Fibroblast of skin of scalp (primary cell): ENCODE results near the gene HMOX1.

Source experiments
- DNase-seq: peaks from one replicate; pipeline ENCODE4 v3.0.0-alpha.2; 2013

Gene HMOX1

DNA sequence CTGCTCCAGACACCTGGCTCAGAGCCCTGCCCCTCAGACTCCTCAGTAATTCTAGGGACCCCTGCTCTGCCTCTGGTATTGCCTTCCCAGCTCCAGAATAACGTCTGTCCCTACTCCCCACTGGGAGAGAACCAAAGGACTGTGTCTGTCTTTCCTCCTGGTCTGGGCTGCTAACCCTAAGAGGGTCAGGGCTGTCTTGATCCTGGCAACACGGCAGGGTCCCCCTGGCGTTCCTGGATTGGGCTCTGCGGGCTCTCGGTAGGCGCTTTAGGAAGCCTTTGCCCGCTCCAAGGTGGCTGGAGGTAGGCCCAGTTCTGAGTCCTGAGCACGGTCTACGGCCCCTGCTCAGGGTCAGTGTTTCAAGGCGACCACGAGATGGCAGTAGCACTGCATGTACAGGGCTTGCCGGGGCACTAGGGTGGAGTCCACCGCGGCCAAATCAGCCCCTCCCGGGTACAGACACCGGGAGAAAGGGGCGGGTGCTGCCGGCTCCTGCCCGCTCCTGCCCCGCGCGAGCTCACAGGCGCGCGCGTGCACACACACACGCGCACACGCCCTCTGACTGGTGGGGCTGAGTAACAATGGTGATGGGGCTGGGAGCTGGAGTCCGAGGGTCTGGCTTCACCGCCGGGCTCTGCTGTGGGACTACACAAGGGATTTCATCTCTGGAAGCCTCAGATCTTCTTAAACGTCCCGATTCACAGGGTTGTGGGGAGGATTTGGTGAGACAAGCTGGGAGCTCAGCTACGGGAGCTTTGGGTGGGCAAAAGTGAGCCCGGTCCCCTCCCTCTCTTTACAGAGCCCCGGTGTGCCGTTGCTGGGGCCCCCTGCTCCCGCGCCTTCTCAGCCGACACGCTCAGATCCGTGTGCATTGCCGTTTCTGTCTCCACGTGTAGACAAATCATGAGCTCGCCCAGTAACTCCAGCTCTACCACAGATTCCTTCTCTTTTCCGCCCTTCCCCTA, 30.1 kb upstream of the HMOX1 start:
- DNase-seq = peak; percentile 93

- DNase-seq = no peak
Measured at GRCh38 chr22:35352214-35353111, 28.4 kb upstream of the HMOX1 start.

DNA sequence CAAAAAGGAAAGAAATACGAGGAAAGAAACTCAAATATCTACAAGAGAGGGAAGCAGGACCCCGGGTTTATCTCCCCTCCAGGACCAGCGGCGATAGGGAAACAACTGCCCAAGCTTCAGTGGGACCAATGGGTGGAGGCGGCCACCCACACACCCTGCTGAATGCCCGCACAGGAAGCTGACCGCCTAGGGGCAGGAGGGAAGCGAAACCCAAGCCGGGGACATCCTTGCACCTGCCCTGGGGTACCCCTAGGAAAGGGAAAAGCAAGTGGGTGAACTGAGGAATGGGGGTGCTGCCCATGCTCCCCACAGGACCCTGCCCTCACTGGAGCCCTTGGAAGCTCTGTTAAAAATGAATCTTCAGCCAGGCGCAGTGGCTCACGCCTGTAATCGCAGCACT, 27.6 kb upstream of the HMOX1 start:
- DNase-seq = no peak

GRCh38 chr22:35354068-35354467, 26.8 kb upstream of the HMOX1 start:
- no peak for DNase-seq

DNA sequence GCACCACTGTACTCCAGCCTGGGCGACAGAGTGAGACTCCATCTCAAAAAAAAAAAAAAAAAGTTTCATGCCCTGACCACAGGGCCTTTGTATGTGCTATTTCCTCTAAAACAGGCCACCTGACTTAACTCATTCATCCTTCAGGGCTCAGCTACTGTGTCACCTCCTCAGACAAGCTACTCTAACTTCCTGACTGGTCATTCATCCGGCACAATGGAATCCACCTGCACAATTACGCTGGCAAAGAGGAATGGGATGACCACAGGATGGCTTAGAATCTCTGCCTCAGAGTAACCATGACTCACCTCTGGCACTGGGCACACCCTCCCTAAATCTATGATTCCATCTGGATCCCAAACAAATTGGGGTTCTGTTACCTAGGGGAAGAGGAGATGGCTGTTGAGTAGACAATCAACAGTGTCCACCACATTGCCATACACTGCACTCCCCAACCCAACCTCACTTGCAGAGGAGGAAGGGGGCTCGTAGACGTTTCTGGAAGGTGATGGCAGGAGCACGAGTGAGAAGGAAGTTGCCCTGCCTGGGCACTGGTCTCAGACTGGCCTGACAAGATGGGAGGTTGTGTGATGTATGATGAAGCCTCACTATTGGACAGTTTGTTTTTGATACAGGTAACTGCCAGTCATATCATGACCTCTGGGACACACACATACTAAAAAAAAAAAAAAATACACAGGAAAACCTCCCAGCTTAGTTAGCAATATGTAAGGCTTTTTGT, 22.8 kb upstream of the HMOX1 start:
- peak; percentile 23 for DNase-seq

DNA sequence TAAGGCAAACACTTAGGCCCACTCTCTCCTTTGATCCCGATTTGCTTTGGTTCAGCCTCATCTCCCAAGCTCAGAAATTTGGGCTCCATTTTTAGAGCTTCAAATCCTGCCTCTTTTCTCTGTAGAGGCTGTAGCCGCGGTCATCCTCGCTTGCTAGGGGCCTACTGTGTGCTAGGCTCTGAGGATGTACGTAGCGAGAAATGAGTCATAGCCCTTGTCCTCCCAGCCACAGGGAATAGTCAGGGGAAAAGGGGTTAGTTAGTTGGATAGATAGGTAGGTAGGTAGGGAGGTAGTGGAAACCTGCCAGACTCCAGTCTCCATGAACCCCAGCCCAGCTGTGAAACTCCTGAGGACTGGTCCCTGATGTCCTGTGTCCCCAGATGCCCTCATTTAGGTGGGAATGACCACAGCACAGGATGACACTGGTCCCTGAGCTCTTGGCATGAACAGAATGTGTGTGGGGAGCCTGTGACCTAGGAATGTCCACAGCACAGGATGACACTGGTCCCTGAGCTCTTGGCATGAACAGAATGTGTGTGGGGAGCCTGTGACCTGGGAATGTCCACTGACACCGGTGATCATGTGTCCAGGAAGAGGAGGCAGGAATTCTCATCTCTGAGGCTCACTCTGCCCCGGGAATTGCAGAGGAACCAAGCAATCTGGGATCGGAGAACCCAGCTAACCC, 21.4 kb upstream of the HMOX1 start:
- DNase-seq = no peak

- DNase-seq = no peak
Measured at GRCh38 chr22:35361001-35361558, 19.8 kb upstream of the HMOX1 start.

GRCh38 chr22:35363566-35364086, 17.3 kb upstream of the HMOX1 start:
- DNase-seq = no peak

GRCh38 chr22:35364230-35364629, 16.7 kb upstream of the HMOX1 start:
- DNase-seq = peak; percentile 69

GRCh38 chr22:35367331-35367886, 13.5 kb upstream of the HMOX1 start:
- DNase-seq = no peak

DNA sequence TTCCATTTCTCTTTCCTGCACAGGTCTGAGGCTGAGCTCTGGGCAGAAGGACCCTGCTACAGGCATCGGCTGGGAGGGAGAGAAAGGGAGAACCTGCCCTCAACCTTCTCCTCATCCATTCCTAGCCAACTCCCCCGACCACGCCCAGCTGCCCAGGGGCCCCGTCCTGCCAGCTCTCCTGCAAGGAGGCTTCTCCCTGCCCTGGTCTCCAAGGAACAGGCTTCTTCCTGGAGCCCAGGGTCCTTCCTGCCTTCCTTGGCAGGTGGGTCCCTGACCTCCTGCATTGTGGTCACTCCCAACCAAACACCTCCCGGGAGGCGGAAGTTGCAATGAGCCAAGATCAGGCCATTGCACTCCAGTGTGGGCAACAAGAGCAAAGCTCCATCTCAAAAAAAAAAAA, 12.5 kb upstream of the HMOX1 start:
- DNase-seq = no peak

- no peak for DNase-seq
Measured at GRCh38 chr22:35369996-35370395, 10.9 kb upstream of the HMOX1 start.

- DNase-seq = no peak
Measured at GRCh38 chr22:35373781-35374180, 7.1 kb upstream of the HMOX1 start.

- peak; percentile 28 for DNase-seq
Measured at GRCh38 chr22:35375031-35375430, 5.9 kb upstream of the HMOX1 start.

- no peak for DNase-seq
Measured at GRCh38 chr22:35375526-35375925, 5.4 kb upstream of the HMOX1 start.

DNA sequence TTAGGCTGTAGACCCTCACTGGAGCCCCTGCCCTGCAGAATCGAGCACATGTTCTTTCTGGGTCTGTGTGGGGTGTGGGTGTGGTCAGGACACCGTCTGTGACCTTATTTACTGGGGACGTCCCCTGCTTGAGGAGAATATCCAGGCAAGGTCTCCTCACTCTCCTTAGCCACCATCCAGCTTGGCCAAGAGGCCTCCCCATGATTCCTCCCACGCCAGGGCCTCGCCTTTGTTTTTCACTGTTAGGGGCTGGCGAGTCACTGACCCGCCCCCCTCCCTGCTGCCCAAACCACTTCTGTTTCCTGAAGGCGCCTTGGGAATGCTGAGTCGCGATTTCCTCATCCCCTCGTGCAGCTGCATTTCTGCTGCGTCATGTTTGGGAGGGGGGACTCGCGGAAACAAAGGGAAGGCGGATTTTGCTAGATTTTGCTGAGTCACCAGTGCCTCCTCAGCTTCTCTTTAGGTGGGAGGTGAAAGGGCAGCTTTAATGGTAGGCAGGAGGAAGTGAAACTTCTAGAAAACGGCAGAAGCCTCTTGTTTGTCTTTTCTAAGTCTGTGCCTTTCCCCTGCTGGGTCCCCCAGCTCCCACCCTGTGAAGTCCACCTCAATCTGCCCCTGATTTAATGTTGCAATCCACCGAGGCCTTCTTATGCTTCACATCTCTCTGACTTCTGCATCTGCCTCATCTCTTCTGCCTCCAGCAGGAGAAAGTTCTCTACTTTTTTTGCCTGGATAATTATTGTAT, 4.0 kb upstream of the HMOX1 start:
- DNase-seq = peak; percentile 99

- DNase-seq = no peak
Measured at GRCh38 chr22:35377735-35378134, 3.2 kb upstream of the HMOX1 start.

DNA sequence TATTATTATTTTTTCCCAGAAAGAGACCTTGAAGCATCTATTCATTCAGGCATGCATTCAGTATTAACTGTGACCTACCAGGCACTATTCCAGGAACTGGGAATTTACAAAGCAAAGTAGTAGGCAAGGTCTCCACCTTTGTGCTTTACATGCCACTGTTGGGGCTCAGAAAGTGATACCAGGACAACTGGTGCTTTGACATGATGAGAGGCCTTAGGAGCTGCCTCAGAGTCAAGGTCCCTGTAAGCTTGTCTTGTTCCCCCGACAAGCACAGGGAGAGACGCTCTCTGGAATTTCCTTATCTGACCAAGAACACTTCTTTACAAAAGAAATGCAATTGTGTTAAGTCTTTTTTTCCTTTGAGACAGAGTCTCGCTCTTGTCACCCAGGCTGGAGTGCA, 2.3 kb upstream of the HMOX1 start:
- DNase-seq = no peak

- DNase-seq = no peak
Measured at GRCh38 chr22:35379146-35379993, 1.5 kb upstream of the HMOX1 start.
